ENCODE measurements around the gene KIAA1217.
"Not testable (repeated sequence)": the region's sequence is repeated elsewhere in the genome, so short reads cannot be mapped to it uniquely, and the experiment has no call there.

Gene KIAA1217

GRCh38 chr10:24334279-24334939 lies 125.5 kb downstream of the KIAA1217 start:
- no peak for DNase-seq (ENCODE audit: low read depth)
- H3K4me3 ChIP-seq (ENCODE audit: low read depth, low read length): no peak overlapping the region
- no peak for TF ChIP-seq CTCF (IDR thresholded peaks at IDR 0.05; ENCODE audit: low read depth, low read length, missing control alignments)
- in situ Hi-C loops (cut with HindIII; ENCODE audit: low sequenced_read_pairs): no loop called here

GRCh38 chr10:24337723-24338122 lies 128.8 kb downstream of the KIAA1217 start:
- DNase-seq (ENCODE audit: low read depth); H3K4me3 ChIP-seq (ENCODE audit: low read depth, low read length); in situ Hi-C loops (cut with HindIII; ENCODE audit: low sequenced_read_pairs): not testable (repeated sequence)

GRCh38 chr10:24339387-24339786 lies 130.4 kb downstream of the KIAA1217 start:
- TF ChIP-seq CTCF (IDR thresholded peaks at IDR 0.05; ENCODE audit: low read depth, low read length, missing control alignments): no peak
- in situ Hi-C loops (cut with HindIII; ENCODE audit: low sequenced_read_pairs): no loop called here
- no peak for DNase-seq (ENCODE audit: low read depth)
- no peak overlapping the region for H3K4me3 ChIP-seq (ENCODE audit: low read depth, low read length)

- no peak overlapping the region for H3K4me3 ChIP-seq (ENCODE audit: low read depth, low read length)
- TF ChIP-seq CTCF (IDR thresholded peaks at IDR 0.05; ENCODE audit: low read depth, low read length, missing control alignments): no peak
- in situ Hi-C loops (cut with HindIII; ENCODE audit: low sequenced_read_pairs): no loop called here
- no peak for DNase-seq (ENCODE audit: low read depth)
Observed at GRCh38 chr10:24340446-24340845, 131.5 kb downstream of the KIAA1217 start.

GRCh38 chr10:24340883-24341282 lies 131.9 kb downstream of the KIAA1217 start:
- no peak for TF ChIP-seq CTCF (IDR thresholded peaks at IDR 0.05; ENCODE audit: low read depth, low read length, missing control alignments)
- DNase-seq (ENCODE audit: low read depth): no peak
- in situ Hi-C loops (cut with HindIII; ENCODE audit: low sequenced_read_pairs): no loop called here
- no peak overlapping the region for H3K4me3 ChIP-seq (ENCODE audit: low read depth, low read length)

GRCh38 chr10:24341371-24341770 lies 132.4 kb downstream of the KIAA1217 start:
- TF ChIP-seq CTCF (IDR thresholded peaks at IDR 0.05; ENCODE audit: low read depth, low read length, missing control alignments): no peak
- no peak for DNase-seq (ENCODE audit: low read depth)
- H3K4me3 ChIP-seq (ENCODE audit: low read depth, low read length): no peak overlapping the region
- in situ Hi-C loops (cut with HindIII; ENCODE audit: low sequenced_read_pairs): no loop called here

GRCh38 chr10:24341897-24342296 lies 133.0 kb downstream of the KIAA1217 start:
- H3K4me3 ChIP-seq (ENCODE audit: low read depth, low read length): no peak overlapping the region
- in situ Hi-C loops (cut with HindIII; ENCODE audit: low sequenced_read_pairs): no loop called here
- TF ChIP-seq CTCF (IDR thresholded peaks at IDR 0.05; ENCODE audit: low read depth, low read length, missing control alignments): no peak
- DNase-seq (ENCODE audit: low read depth): no peak

All from astrocyte of the cerebellum (primary cell).